Activated naive CD4-positive, alpha-beta T cell treated with anti-CD3 and anti-CD28 coated beads, Interleukin-2, amount 50 U/mL, for 72 hours (primary cell): ENCODE measurements around the gene STRBP. TPM values are rescaled to one million over a fixed set of nuclear protein-coding genes. Genes with fewer than 3 reads are reported as not detected.
"Not testable (repeated sequence)": the region's sequence is repeated elsewhere in the genome, so short reads cannot be mapped to it uniquely, and the experiment has no call there.

Source experiments
- ATAC-seq, 2 donors: fragments of 150-1000 bp; cut with Tn5 transposase; 2 replicates each; pipeline ENCODE4 v1.10.0; 2021; ENCODE audit warnings: mild to moderate bottlenecking in 2 of 2, moderate library complexity in 2 of 2
- DNase-seq, 2 donors: peaks; one replicate each; pipeline ENCODE4 v3.0.0; 2021 to 2022; ENCODE audit warnings: low spot score in 2 of 2
- H3K27ac Mint-ChIP-seq, 2 donors: one replicate each; pipeline ENCODE4 v1.8.0; 2022; ENCODE audit warnings: mild to moderate bottlenecking in 2 of 2, mixed read lengths in 2 of 2
- H3K36me3 Mint-ChIP-seq, 2 donors: one replicate each; pipeline ENCODE4 v1.8.0; 2022; ENCODE audit warnings: mixed read lengths in 2 of 2
- H3K9me3 Mint-ChIP-seq, 2 donors: one replicate each; pipeline ENCODE4 v1.8.0; 2022; ENCODE audit warnings: mixed read lengths in 2 of 2
- total RNA-seq, 2 donors: library from RNA; stranded (reverse); gene quantifications; one replicate each; pipeline ENCODE4 v1.2.3, GENCODE V29; 2022

Gene STRBP
- total RNA-seq, 2 donors from 2014 or later = 31.1 to 34.1 TPM

DNA sequence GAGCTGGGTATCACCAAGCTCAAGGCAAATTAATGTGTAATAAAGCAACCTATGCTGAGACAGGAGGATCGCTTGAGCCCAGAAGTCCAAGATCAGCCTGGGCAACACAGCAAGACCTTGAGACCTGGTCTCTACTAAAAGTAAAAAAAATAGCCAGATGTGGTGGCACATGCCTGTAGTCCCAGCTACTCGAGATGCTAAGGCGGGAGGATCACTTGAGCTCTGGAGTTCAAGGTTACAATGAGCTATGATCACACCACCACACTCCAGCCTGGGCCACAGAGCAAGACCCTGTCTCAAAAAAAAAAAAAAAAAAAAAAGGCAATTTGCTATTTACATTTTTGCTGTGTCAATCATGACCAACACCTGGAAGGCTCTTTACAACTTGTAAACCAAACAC lies 5.2 kb downstream of the STRBP start:
- DNase-seq (no peak), ATAC-seq (no peak)
- Mint-ChIP-seq H3K36me3 (no peaks in the 10 kb centered on the region), H3K27ac (no peak overlapping the region), H3K9me3 (no peaks in the 10 kb centered on the region)

DNA sequence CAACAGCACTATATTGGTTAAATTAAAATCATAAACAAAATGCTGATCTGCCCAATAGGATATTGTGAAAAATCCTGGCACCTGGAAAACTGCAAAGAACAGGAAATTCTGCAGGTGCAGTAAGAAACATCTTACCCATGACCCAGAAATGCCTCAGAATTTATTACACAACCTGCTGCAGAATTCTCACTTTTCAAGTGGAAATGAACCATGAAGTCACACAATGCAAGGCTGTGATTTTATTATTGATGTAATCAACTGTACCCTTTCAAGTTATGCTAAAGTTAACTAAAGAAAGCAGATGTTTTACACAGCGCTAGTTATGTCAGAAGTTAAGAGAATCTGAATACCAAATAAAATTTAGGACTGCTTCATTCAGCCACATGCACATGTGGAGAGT lies 6.0 kb downstream of the STRBP start:
- DNase-seq = no peak
- ATAC-seq = no peak
- Mint-ChIP-seq H3K36me3 (no peaks in the 10 kb centered on the region), H3K9me3 (no peaks in the 10 kb centered on the region), H3K27ac (no peak overlapping the region)

DNA sequence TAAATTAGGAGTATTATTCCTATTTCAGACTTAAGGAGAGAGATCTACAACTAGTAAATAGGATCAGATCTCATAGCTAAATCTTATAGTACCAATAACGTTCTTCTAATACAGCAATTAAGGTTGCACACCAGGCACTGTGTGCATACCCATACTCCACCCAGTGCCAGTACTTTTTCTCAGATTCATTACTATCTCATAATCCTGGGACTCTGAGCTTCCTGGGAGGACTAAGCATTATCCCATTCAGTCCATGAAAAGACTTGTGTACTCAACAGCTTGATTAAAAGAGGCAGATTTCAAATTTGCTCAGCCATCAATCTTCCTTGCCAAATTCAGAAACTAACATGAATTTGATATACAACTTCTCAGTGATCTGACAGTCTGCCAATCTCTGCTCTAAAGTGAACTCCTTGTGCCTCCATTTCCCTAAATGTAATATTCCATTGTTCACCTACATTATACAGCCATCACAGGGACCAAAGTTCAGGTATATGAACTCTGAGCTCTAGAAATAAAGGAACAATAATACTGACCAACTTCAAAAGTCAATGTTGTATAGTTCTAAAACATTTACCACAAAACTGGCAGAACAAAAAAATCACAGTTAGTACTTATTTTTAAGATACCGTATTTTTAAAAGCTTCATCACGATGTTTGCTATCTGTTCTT lies 7.2 kb downstream of the STRBP start:
- DNase-seq = no peak
- ATAC-seq = no peak
- no peaks in the 10 kb centered on the region for H3K9me3 Mint-ChIP-seq
- H3K27ac Mint-ChIP-seq = no peak overlapping the region
- no peaks in the 10 kb centered on the region for H3K36me3 Mint-ChIP-seq

DNA sequence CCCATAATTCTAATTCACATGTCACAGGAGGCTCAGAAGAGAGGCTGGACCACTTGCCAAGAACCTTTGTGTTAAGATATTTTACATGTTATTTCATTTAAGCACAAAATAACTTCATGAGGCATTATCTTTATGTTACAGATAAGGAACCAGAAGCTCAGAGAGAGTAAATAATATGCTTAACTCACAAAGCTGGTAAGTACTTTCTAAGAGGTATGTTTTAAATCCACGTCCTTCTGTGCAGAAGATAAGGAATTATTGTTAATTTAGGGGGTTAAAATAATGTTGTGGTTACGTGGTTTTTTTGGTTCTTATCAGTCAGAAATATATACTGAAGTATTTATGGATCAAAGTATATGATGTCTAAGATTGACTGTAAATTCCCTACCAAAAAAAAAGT lies 8.0 kb downstream of the STRBP start:
- no peak overlapping the region for H3K27ac Mint-ChIP-seq
- ATAC-seq (no peak), DNase-seq (no peak)
- no peaks in the 10 kb centered on the region for H3K9me3 Mint-ChIP-seq
- H3K36me3 Mint-ChIP-seq = no peaks in the 10 kb centered on the region

DNA sequence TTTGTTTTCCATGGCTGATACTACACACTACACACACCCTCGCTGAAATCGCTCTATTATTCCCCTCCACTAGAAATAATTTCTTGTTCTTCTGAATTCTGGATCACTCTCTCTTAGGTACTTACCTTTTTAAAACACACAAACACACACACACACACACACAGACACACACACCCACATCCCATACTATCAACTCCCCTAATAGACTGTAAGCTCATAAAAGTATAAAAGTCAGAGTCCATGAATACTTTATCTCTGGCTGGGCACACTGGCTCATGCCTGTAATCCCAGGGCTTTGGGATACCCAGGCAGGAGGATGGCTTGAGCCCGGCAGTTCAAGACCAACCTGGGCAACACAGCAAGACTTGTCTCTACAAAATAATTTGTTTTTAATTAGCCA lies 11.1 kb downstream of the STRBP start:
- Mint-ChIP-seq H3K9me3 (peaks cover 0 to 4% of the 10 kb centered on the region in 2 donors), H3K36me3 (no peaks in the 10 kb centered on the region), H3K27ac (no peak overlapping the region)
- no peak for DNase-seq
- no peak for ATAC-seq

DNA sequence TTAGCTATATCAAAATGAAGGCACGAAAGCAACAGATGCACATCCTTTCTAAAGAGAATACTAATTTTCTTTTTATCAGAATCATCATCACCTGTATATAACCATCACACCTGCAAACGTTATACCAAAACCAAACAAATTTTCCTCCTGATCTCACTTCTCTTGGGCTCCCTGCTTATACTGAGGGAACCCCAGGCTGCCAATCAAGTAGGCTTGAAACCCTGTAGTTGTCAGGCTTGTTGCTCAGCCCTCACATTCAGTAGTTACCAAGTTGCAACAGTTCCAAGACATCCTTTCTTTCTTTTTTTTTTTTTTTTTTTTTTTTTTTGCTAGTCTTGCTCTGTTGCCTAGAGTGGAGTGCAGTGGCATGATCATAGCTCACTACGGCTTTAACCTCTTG lies 12.7 kb downstream of the STRBP start:
- DNase-seq (no peak), ATAC-seq (no peak)

DNA sequence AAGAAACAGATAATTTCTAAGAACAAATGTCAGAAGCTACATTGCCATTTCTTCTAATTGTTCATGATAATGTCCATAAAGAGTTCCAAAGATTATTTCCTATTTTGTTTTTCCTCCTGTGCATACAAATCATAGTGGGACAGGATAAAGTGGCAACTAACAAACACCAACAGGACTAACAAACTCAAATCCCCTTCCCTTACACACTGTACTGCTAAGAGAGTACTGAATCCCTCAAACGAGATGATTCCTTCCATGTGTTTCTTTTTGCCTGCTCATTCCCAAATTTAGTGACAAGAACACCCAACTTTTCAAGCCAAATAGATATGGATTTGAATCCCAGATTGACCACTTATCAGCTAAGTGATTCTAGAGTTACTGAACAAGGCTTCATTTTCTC lies 15.2 kb downstream of the STRBP start:
- H3K27ac Mint-ChIP-seq = no peak overlapping the region
- peaks cover 0 to 4% of the 10 kb centered on the region in 2 donors for H3K9me3 Mint-ChIP-seq
- ATAC-seq = no peak
- DNase-seq = no peak
- H3K36me3 Mint-ChIP-seq = no peaks in the 10 kb centered on the region

More for the DNA sequence above, 12.7 kb downstream of the STRBP start:
- Mint-ChIP-seq H3K27ac (no peak overlapping the region), H3K9me3 (peaks cover 0 to 4% of the 10 kb centered on the region in 2 donors), H3K36me3 (no peaks in the 10 kb centered on the region)

DNA sequence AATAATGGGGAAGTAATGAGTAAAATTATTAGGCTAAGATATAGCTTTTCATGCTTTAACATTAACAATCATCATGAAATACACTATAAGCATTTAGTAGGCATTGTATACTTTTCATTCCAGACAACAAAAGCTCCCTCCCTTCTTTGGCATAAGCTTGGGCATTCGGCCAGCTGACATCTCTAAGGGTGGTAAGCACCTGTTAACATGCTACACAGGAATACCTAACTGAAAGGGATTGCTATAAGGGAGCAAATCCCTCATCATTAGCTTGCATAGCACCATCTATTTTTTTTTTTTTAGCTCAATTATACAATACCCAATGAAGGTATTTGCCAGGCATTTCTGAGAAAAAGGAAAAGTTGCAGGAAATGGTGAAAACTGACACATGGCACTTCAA lies 16.6 kb downstream of the STRBP start:
- ATAC-seq = no peak
- H3K27ac Mint-ChIP-seq = no peak overlapping the region
- H3K36me3 Mint-ChIP-seq = no peaks in the 10 kb centered on the region
- no peak for DNase-seq
- H3K9me3 Mint-ChIP-seq = peaks cover 0 to 4% of the 10 kb centered on the region in 2 donors

DNA sequence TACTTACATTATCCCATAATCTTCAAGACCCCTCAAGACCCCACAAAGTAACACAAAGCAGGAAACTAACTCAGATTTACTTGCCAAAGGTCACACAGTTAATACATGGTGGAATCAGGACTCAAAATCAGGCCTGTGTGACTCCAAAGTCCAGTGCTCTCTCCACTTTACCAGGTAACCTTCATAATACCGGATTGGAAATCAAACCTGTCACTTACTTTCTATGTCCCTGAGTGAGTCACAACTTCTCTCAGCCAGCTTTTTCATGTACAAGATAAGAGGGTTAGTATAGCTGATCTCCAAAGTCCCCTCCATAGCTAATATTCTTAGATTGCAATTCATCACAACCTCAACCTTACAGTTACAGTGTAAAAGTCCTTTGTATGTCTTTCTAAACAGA lies 17.1 kb downstream of the STRBP start:
- ATAC-seq (no peak), DNase-seq (no peak)
- Mint-ChIP-seq H3K27ac (no peak overlapping the region), H3K9me3 (peaks cover 0 to 4% of the 10 kb centered on the region in 2 donors), H3K36me3 (no peaks in the 10 kb centered on the region)

DNA sequence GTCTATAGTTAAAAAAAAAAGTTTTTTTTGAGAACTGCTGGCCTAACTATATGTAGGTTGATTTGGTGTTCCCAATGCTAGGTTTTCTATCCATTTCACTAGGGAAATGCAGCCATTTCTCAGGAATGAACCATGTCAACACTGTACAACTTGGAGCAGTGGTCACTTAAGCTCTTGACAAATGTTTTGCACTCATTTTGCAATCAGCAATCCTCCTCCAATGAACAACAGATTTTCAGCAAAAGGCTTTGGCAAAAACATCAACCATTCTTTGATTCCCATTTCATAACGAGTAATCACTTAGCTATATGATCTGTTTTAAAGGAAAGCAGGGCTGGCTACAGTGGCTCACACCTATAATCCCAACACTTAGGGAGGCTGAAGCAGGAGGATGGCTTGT lies 17.9 kb downstream of the STRBP start:
- Mint-ChIP-seq H3K9me3 (peaks cover 0 to 4% of the 10 kb centered on the region in 2 donors), H3K36me3 (no peaks in the 10 kb centered on the region), H3K27ac (no peak overlapping the region)
- ATAC-seq = no peak
- no peak for DNase-seq

DNA sequence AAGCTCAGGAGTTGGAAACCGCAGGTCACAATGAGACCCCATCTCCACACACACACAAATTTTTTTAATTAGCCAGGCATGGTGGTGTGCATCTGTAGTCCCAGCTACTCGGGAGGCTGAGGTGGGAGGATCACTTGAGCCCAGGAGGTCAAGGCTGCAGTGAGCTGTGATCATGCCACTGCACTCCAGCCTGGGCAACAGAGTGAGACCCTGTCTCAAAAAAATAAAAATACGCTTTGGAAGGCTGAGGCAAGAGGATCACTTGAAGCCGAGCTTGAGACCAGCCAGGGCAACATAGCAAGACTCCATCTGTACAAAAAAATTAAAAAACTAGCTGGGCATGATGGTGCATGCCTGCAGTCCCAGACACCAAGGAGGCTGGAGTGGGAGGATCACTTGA lies 19.2 kb downstream of the STRBP start:
- not testable (repeated sequence) for H3K36me3 Mint-ChIP-seq, H3K27ac Mint-ChIP-seq

DNA sequence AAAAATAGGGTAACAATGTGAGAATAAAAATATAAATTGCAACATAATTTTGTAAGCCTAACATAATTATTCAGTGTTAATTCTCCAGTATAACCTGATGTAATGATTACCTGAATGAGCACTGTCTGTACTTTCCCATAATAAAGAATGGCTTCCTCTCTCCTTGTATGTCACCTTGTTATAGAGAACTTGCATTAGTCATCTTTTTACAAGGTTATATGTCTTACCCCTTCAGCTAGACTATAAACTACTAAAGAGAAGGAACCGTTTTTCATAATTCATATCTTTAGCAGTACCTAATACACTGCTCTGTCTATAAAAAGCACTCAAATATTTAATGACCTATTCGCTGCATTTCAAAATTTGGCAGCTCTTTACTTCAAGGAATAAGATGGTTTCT lies 19.8 kb downstream of the STRBP start:
- Mint-ChIP-seq H3K36me3 (peaks cover 0 to 3% of the 10 kb centered on the region in 2 donors), H3K27ac (no peak overlapping the region), H3K9me3 (peaks cover 0 to 3% of the 10 kb centered on the region in 2 donors)
- DNase-seq (no peak), ATAC-seq (peak in 1 of 2 donors; percentile 35)

More for the DNA sequence above, 19.2 kb downstream of the STRBP start:
- not testable (repeated sequence) for ATAC-seq, H3K9me3 Mint-ChIP-seq, DNase-seq

DNA sequence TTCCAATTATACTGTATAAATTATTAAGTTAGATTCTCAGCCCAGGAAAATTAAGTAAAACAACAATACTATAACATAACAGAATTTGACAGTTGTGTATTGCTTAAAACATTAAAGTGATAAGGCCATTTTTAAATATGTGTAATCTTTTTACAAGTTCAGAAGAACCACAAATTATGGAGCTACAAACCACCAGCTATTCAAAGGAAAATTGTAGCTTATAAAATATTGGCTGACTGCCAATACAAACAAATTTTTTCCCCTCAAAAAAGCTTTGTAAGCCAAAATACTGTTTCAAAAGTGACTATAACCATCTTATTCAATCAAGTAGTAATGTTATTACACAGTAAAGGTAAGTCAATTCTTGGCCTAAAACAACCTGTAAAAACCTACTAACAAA lies 21.9 kb downstream of the STRBP start:
- ATAC-seq (peak in 1 of 2 donors; percentile 63), DNase-seq (no peak)
- H3K27ac Mint-ChIP-seq = no peak overlapping the region
- H3K36me3 Mint-ChIP-seq = peaks cover 6 to 15% of the 10 kb centered on the region in 2 donors
- H3K9me3 Mint-ChIP-seq = no peaks in the 10 kb centered on the region

DNA sequence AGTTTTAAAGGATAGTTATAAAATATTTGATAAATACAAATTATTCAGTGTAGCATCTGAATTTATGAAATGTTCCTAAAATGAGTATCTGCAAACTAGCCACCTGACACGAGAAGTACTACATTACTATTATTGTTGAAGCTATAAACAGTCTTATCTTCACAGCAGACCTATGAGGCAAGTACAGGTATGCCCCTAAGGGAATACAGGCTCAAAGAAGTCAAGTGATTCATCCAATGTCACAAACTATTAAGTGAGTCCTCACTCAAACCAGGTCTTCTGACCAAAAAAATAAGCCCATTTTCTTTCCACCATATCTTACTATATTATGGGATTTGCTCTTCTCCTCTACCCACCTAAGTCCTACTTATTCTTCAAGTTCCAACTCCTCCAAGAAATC lies 28.7 kb downstream of the STRBP start:
- peaks cover 6 to 18% of the 10 kb centered on the region in 2 donors for H3K36me3 Mint-ChIP-seq
- H3K27ac Mint-ChIP-seq = no peak overlapping the region
- H3K9me3 Mint-ChIP-seq = no peaks in the 10 kb centered on the region
- ATAC-seq (no peak), DNase-seq (no peak)

DNA sequence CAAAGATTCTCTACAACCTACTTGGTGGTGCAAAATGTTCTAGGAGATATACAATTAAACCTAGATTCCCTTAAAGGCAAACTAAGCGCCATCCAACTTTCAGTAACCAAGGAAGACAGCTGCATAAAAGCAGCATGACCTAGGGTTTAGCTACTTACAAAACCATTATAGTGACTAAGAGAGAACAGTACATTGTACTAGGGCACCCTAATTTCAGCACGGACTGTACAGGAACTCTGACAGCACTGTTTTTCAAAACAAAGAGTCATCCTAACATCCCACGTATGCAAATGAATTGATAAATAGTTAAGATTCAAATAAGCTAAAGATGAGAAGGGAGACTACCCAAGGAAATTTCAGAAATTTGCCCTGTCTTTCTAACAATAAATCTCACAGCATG lies 30.0 kb downstream of the STRBP start:
- no peak for DNase-seq
- Mint-ChIP-seq H3K9me3 (no peaks in the 10 kb centered on the region), H3K36me3 (peaks cover 6 to 12% of the 10 kb centered on the region in 2 donors), H3K27ac (no peak overlapping the region)
- ATAC-seq = peak in 1 of 2 donors; percentile 41

DNA sequence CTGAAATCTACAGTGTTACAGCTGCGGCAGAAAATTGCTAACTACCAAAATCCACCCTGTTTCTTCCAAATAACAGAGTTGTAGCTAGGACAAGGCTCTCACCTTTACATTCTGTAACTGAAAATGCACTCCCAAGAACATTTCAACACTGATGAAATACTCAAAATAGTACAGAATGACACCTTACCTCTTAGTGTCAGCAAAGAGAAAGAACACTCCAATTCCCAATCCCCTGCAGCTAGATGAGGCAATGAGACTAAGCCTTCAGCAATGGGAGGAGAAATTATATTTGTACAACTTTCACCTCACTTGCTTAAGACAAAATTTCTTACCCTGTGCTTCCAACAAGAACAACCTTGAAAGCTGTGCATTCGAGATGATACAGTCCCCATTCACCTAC lies 31.2 kb downstream of the STRBP start:
- DNase-seq (no peak), ATAC-seq (no peak)
- peaks cover 6 to 9% of the 10 kb centered on the region in 2 donors for H3K36me3 Mint-ChIP-seq
- H3K27ac Mint-ChIP-seq = no peak overlapping the region
- H3K9me3 Mint-ChIP-seq = no peaks in the 10 kb centered on the region

DNA sequence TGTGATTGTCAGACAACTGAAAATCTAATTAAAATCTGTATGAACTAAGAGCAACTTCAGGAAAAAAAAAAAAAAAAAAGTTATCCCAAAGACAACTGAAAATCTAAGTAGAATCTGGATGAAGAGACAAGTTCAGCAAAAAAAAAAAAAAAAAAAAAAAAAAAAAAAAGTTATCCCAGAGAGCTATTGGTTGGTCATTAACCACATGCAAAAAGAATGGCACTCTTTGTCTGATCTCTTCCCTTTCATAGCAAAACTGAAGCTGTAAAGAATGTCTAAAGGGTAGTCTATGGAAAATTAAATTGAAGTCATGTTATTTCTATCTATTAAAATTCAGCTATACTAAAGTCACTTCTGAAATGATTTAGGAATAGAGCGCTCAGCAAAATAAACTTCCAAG lies 32.9 kb downstream of the STRBP start:
- Mint-ChIP-seq H3K36me3 (no peaks in the 10 kb centered on the region), H3K27ac (no peak overlapping the region), H3K9me3 (no peaks in the 10 kb centered on the region)
- no peak for DNase-seq
- no peak for ATAC-seq

DNA sequence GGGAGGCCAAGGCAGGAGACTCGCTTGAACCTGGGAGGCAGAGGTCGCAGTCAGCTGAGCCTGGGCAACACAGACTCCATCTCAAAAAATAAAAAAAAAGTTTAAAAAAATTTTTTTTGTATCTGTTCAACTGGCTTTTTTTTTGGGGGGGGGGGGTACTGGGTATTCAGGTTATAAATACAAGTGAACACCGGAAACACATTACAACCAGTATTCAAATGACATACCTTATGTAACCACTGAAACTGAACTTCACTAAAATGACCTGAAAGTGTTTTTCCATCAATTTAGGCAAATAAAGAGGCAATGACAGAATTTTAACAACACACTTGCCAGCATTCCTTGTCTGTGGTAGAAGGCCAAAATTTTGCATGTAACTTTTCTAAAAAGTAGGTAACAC lies 33.5 kb downstream of the STRBP start:
- H3K9me3 Mint-ChIP-seq = no peaks in the 10 kb centered on the region
- DNase-seq (no peak), ATAC-seq (no peak)
- no peaks in the 10 kb centered on the region for H3K36me3 Mint-ChIP-seq
- no peak overlapping the region for H3K27ac Mint-ChIP-seq
